Keratinocyte (primary cell): ENCODE data around the gene SNCB. TPM values are rescaled to one million over a fixed set of nuclear protein-coding genes. Genes with fewer than 3 reads are reported as not detected.

ENCODE experiments used
- DNase-seq: peaks from one replicate; pipeline ENCODE4 v3.0.0-alpha.2; 2011; ENCODE audit warnings: low read depth, missing footprints, low spot score
- FAIRE-seq: peaks from 2 replicates; lab custom pipeline; 2011; peaks lifted over from hg19 to GRCh38; lab: Jason Lieb, UNC
- H2AFZ ChIP-seq: 2 replicates; pipeline ENCODE4 v1.6.0; 2012; ENCODE audit warnings: low read length, control low read depth, inconsistent platforms; ENCODE audit not compliant: control insufficient read depth
- H3K27ac ChIP-seq: 2 replicates; pipeline ENCODE4 v1.5.1; 2011; ENCODE audit warnings: low read length; ENCODE audit not compliant: control insufficient read depth, insufficient read depth
- H3K27me3 ChIP-seq: 3 replicates; pipeline ENCODE4 v1.6.0; 2011; ENCODE audit warnings: low read length; ENCODE audit not compliant: control insufficient read depth, insufficient read depth; ENCODE audit errors: extremely low read depth
- H3K36me3 ChIP-seq, 2 experiments: 2 replicates in 1 of 2; 3 replicates in 1 of 2; pipeline ENCODE4 v1.5.1; 2011; ENCODE audit warnings: low read length in 2 of 2, mild to moderate bottlenecking in 1 of 2; ENCODE audit not compliant: control insufficient read depth in 2 of 2, insufficient read depth in 2 of 2; ENCODE audit errors: extremely low read depth in 1 of 2
- H3K4me1 ChIP-seq: 3 replicates; pipeline ENCODE4 v1.5.1; 2011; ENCODE audit warnings: low read length; ENCODE audit not compliant: control insufficient read depth, insufficient read depth; ENCODE audit errors: extremely low read depth
- H3K4me2 ChIP-seq: 3 replicates; pipeline ENCODE4 v1.6.0; 2011; ENCODE audit warnings: low read depth, low read length; ENCODE audit not compliant: control insufficient read depth, insufficient read depth; ENCODE audit errors: extremely low read depth
- H3K4me3 ChIP-seq, 3 experiments: fragments of 200-600 bp in 1 of 3; sonication (generic) in 1 of 3; 2 replicates in 2 of 3; 3 replicates in 1 of 3; pipeline ENCODE4 v1.5.1; 2011 to 2016; ENCODE audit warnings: low read length in 3 of 3, mild to moderate bottlenecking in 3 of 3, control low read depth in 2 of 3, inconsistent platforms in 1 of 3, low read depth in 1 of 3, mixed read lengths in 1 of 3, mixed run types in 1 of 3, moderate library complexity in 1 of 3; ENCODE audit not compliant: control insufficient read depth in 2 of 3, insufficient read depth in 2 of 3; ENCODE audit errors: extremely low read depth in 1 of 3
- H3K79me2 ChIP-seq: 2 replicates; pipeline ENCODE4 v1.6.0; 2012; ENCODE audit warnings: low read length; ENCODE audit not compliant: control insufficient read depth, insufficient read depth
- H3K9ac ChIP-seq: 3 replicates; pipeline ENCODE4 v1.6.0; 2011; ENCODE audit warnings: low read length; ENCODE audit not compliant: control insufficient read depth, insufficient read depth; ENCODE audit errors: extremely low read depth
- H3K9me1 ChIP-seq: 3 replicates; pipeline ENCODE4 v1.6.0; 2011; ENCODE audit warnings: low read length; ENCODE audit not compliant: control insufficient read depth, insufficient read depth; ENCODE audit errors: extremely low read depth
- H3K9me3 ChIP-seq: 2 replicates; pipeline ENCODE4 v1.5.1; 2012; ENCODE audit warnings: low read depth, low read length; ENCODE audit not compliant: control insufficient read depth
- H4K20me1 ChIP-seq: 3 replicates; pipeline ENCODE4 v1.6.0; 2011; ENCODE audit warnings: low read length; ENCODE audit not compliant: control insufficient read depth, insufficient read depth; ENCODE audit errors: extremely low read depth
- EZH2 ChIP-seq: IDR thresholded peaks from one replicate; pipeline ENCODE4 v1.6.1; 2012; ENCODE audit warnings: inconsistent platforms, mild to moderate bottlenecking, low read length, moderate library complexity
- dilution Hi-C: fragments of 300-500 bp; cut with MboI; formaldehyde crosslinking; loops from one replicate; pipeline ENCODE4 v1.7.0; 2020; ENCODE audit warnings: low sequenced_read_pairs; ENCODE audit not compliant: extremely low pct_ligation_motif_present
- polyA plus RNA-seq, 5 experiments: library from polyadenylated mRNA; depleted of rRNA in 3 of 5; stranded (reverse) in 3 of 5; stranded (forward) in 1 of 5; unstranded in 1 of 5; fragments of >200 nt; gene quantifications; 1 replicate in 1 of 5; 2 replicates in 3 of 5; 3 replicates in 1 of 5; pipeline versions ENCODE4 v1.2.1 to v1.2.3, GENCODE V29; 2011 to 2012; ENCODE audit warnings: missing spikeins in 2 of 5, low read depth in 1 of 5, low replicate concordance in 1 of 5
- small RNA-seq, 3 experiments: library from RNA; depleted of rRNA; stranded (forward); fragments of <200 nt; gene quantifications; one replicate each; pipeline ENCODE3, GENCODE V24; 2012; ENCODE audit warnings: low read depth in 3 of 3, low replicate concordance in 1 of 3; ENCODE audit not compliant: insufficient read length in 3 of 3
- TF ChIP-seq, protein P1 (sequence below), 3 experiments: IDR thresholded peaks in 1 of 3; conservative IDR thresholded peaks in 1 of 3; optimal IDR thresholded peaks in 1 of 3; 2 replicates in 2 of 3; 3 replicates in 1 of 3; pipeline versions ENCODE3 to v1.5.1; 2011; ENCODE audit warnings: low read length in 3 of 3, mild to moderate bottlenecking in 3 of 3, moderate library complexity in 2 of 3, control low read depth in 1 of 3, inconsistent platforms in 1 of 3; ENCODE audit not compliant: insufficient read depth in 2 of 3; ENCODE audit errors: extremely low read depth in 1 of 3

Gene SNCB
- polyA plus RNA-seq, 1 donor (not counting 4 experiments of a cell fraction or from before 2014, with no cell fraction given) = 0.69 TPM

- Histone ChIP-seq H3K27ac (no peak overlapping the region), H3K79me2 (no peaks in the 10 kb centered on the region), H3K4me2 (no peak overlapping the region), H3K9me3 (no peaks in the 10 kb centered on the region), H3K9ac (no peak overlapping the region), H4K20me1 (no peaks in the 10 kb centered on the region), H3K4me1 (no peaks in the 10 kb centered on the region), H3K9me1 (no peaks in the 10 kb centered on the region), H2AFZ (no peak overlapping the region), H3K36me3 (no peaks in the 10 kb centered on the region), H3K27me3 (no peaks in the 10 kb centered on the region), H3K4me3 (no peak overlapping the region)
- dilution Hi-C loops = no loop called here
- no peak for TF ChIP-seq EZH2
- TF ChIP-seq, protein P1, sequence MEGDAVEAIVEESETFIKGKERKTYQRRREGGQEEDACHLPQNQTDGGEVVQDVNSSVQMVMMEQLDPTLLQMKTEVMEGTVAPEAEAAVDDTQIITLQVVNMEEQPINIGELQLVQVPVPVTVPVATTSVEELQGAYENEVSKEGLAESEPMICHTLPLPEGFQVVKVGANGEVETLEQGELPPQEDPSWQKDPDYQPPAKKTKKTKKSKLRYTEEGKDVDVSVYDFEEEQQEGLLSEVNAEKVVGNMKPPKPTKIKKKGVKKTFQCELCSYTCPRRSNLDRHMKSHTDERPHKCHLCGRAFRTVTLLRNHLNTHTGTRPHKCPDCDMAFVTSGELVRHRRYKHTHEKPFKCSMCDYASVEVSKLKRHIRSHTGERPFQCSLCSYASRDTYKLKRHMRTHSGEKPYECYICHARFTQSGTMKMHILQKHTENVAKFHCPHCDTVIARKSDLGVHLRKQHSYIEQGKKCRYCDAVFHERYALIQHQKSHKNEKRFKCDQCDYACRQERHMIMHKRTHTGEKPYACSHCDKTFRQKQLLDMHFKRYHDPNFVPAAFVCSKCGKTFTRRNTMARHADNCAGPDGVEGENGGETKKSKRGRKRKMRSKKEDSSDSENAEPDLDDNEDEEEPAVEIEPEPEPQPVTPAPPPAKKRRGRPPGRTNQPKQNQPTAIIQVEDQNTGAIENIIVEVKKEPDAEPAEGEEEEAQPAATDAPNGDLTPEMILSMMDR (optimal IDR thresholded peaks at IDR 0.05 in 1 of 3, IDR thresholded peaks at IDR 0.05 in 1 of 3, conservative IDR thresholded peaks at IDR 0.05 in 1 of 3; ENCODE audit: extremely low read depth in 1 of 3, insufficient read depth in 2 of 3, low read length in 3 of 3) = peak; percentile 81 to 96 (median 89)
- DNase-seq = no peak
- FAIRE-seq = peak; percentile 76
These were observed 56.6 kb downstream of the SNCB start for GRCh38 chr5:176573564-176574296.

Small RNA genes lying within 50 kb of the gene (small RNA-seq; reads per million reads assigned to genes)
- 0 reads per million in 3 experiments for gene MIR4281

Other genes with a start within 250 kb of the SNCB start
- 73.3 to 101 TPM (median 96.7 TPM) in 3 replicates for gene NOP16, start 241.9 kb downstream of the SNCB start, polyA plus RNA-seq
- 74.6 to 91.4 TPM (median 87.9 TPM) in 3 replicates for gene HIGD2A, start 241.8 kb downstream of the SNCB start, polyA plus RNA-seq
- 326 to 485 TPM (median 427 TPM) in 3 replicates for gene CLTB, start 214.0 kb downstream of the SNCB start, polyA plus RNA-seq
- gene FAF2, start 182.1 kb downstream of the SNCB start, polyA plus RNA-seq = 44.7 to 63.2 TPM (median 52.9 TPM) in 3 replicates
- gene RNF44, start 93.1 kb downstream of the SNCB start, polyA plus RNA-seq = 5.3 to 9.9 TPM (median 6.4 TPM) in 3 replicates
- 0.01 TPM in 2 of 3 replicates, not detected in the other for gene CDHR2, start 81.2 kb downstream of the SNCB start, polyA plus RNA-seq
- 4.0 to 4.6 TPM (median 4.4 TPM) in 3 replicates for gene GPRIN1, start 20.4 kb downstream of the SNCB start, polyA plus RNA-seq
- not detected in 3 replicates for gene EIF4E1B, start 141 bp upstream of the SNCB start, polyA plus RNA-seq
- 53.1 to 72.7 TPM (median 57.2 TPM) in 3 replicates for gene TSPAN17, start 16.9 kb upstream of the SNCB start, polyA plus RNA-seq
- gene UNC5A, start 180.0 kb upstream of the SNCB start, polyA plus RNA-seq = 0.03 to 0.05 TPM in 2 of 3 replicates, not detected in the other